HCT116 (cell line): Measurements from ENCODE around the gene TMEM164. TPM values are rescaled to one million over a fixed set of nuclear protein-coding genes. Genes with fewer than 3 reads are reported as not detected.

Source experiments
- ATAC-seq: fragments of 200-7000 bp; cut with Tn5 transposase; 2 replicates; pipeline ENCODE4 v1.9.1; 2020; ENCODE audit warnings: mild to moderate bottlenecking, moderate library complexity
- BruUV-seq: library from RNA; stranded (reverse); fragments of 400-500 nt; replicated peaks from 2 replicates; lab custom pipeline; 2021; lab: Mats Ljungman, UMichigan
- CTCF ChIA-PET: fragments of 300-600 bp; sonication (Branson Sonifier 250); formaldehyde crosslinking; loops from one replicate; lab custom pipeline; 2021; ENCODE audit warnings: antibody characterized with exemption; lab: Charles Lee
- POLR2A ChIA-PET: fragments of 300-600, 350-600 bp; sonication (Branson Sonifier 250); formaldehyde crosslinking; loops from one replicate; lab custom pipeline; 2021; ENCODE audit warnings: antibody characterized with exemption; lab: Charles Lee
- RAD21 ChIA-PET, 2 experiments: fragments of 300-600 bp; sonication (Branson Sonifier 250); formaldehyde crosslinking; loops; one replicate each; lab custom pipeline; 2023; ENCODE audit warnings: low total read pairs in 2 of 2; ENCODE audit not compliant: uncharacterized antibody in 2 of 2, unreplicated experiment in 2 of 2, low non-redundant PET in 1 of 2; lab: Charles Lee
- DNase-seq: peaks from one replicate; pipeline ENCODE4 v3.0.0-alpha.2; 2010; ENCODE audit warnings: low read depth, low spot score
- H2AFZ ChIP-seq: fragments of 200-600 bp; shearing (Covaris generic), sonication (generic); 2 replicates; pipeline ENCODE4 v1.6.1; 2017; ENCODE audit warnings: low read depth, mixed run types, mixed read lengths, antibody characterized with exemption, low read length; ENCODE audit not compliant: poor library complexity, severe bottlenecking
- H3K27ac ChIP-seq: 2 replicates; pipeline ENCODE4 v1.5.1; 2012; ENCODE audit warnings: low read depth, low read length
- H3K27me3 ChIP-seq: fragments of 200-600 bp; sonication (generic); 2 replicates; pipeline ENCODE4 v1.6.1; 2016; ENCODE audit warnings: mixed run types, low read length, mixed read lengths; ENCODE audit not compliant: insufficient read depth
- H3K36me3 ChIP-seq, 2 experiments: fragments of 200-500 bp in 1 of 2; fragments of 200-600 bp in 1 of 2; sonication (Bioruptor generic) in 1 of 2; sonication (generic) in 1 of 2; 2 replicates each; pipeline versions ENCODE4 v1.5.1 to v1.6.1; 2014 to 2016; ENCODE audit warnings: low read length in 2 of 2, inconsistent platforms in 1 of 2, mixed read lengths in 1 of 2, mixed run types in 1 of 2; ENCODE audit not compliant: insufficient read depth in 2 of 2, control insufficient read depth in 1 of 2
- H3K4me1 ChIP-seq, 2 experiments: fragments of 200-600 bp in 1 of 2; sonication (generic) in 1 of 2; 2 replicates each; pipeline versions ENCODE4 v1.5.1 to v1.6.1; 2012 to 2017; ENCODE audit warnings: low read length in 2 of 2, inconsistent platforms in 1 of 2, mild to moderate bottlenecking in 1 of 2, mixed read lengths in 1 of 2, mixed run types in 1 of 2, moderate library complexity in 1 of 2; ENCODE audit not compliant: insufficient read depth in 2 of 2, control insufficient read depth in 1 of 2
- H3K4me2 ChIP-seq: fragments of 200-600 bp; sonication (generic); 2 replicates; pipeline ENCODE4 v1.6.1; 2017; ENCODE audit warnings: mixed run types, low read length, mixed read lengths
- H3K4me3 ChIP-seq, 2 experiments: fragments of 200-600 bp in 1 of 2; sonication (generic) in 1 of 2; replicated peaks in 1 of 2; 2 replicates each; pipeline ENCODE4 v1.5.1; 2011 to 2016; ENCODE audit warnings: low read length in 2 of 2, control low read depth in 1 of 2, low read depth in 1 of 2, mild to moderate bottlenecking in 1 of 2, mixed read lengths in 1 of 2, mixed run types in 1 of 2
- H3K79me2 ChIP-seq: fragments of 200-600 bp; sonication (generic); 2 replicates; pipeline ENCODE4 v1.6.1; 2017; ENCODE audit warnings: mild to moderate bottlenecking, mixed run types, low read length, moderate library complexity, mixed read lengths; ENCODE audit not compliant: insufficient read depth
- H3K9ac ChIP-seq: fragments of 200-600 bp; sonication (generic); 2 replicates; pipeline ENCODE4 v1.6.1; 2016; ENCODE audit warnings: low read length, mixed read lengths
- H3K9me2 ChIP-seq: fragments of 200-600 bp; sonication (generic), shearing (Covaris generic); 2 replicates; pipeline ENCODE4 v1.6.1; 2017; ENCODE audit warnings: mixed run types, mild to moderate bottlenecking, moderate library complexity; ENCODE audit not compliant: insufficient read depth
- H3K9me3 ChIP-seq, 2 experiments: fragments of 200-500 bp in 1 of 2; fragments of 200-600 bp in 1 of 2; sonication (Bioruptor generic) in 1 of 2; sonication (generic) in 1 of 2; 2 replicates each; pipeline ENCODE4 v1.6.1; 2014 to 2017; ENCODE audit warnings: low read length in 2 of 2, mixed read lengths in 2 of 2, inconsistent platforms in 1 of 2, low read depth in 1 of 2, mild to moderate bottlenecking in 1 of 2, mixed run types in 1 of 2, moderate library complexity in 1 of 2; ENCODE audit not compliant: control insufficient read depth in 1 of 2, insufficient read depth in 1 of 2
- H4K20me1 ChIP-seq: fragments of 200-600 bp; sonication (generic), shearing (Covaris generic); 2 replicates; pipeline ENCODE4 v1.6.1; 2017; ENCODE audit warnings: mixed run types, mild to moderate bottlenecking, moderate library complexity; ENCODE audit not compliant: insufficient read depth
- ELF1 ChIP-seq: IDR thresholded peaks from 2 replicates; pipeline ENCODE4 v1.6.1; 2012; ENCODE audit warnings: low read depth, borderline replicate concordance
- EZH2 ChIP-seq: fragments of 200-600 bp; sonication (generic); IDR thresholded peaks from 2 replicates; pipeline ENCODE4 v1.6.1; 2017; ENCODE audit warnings: antibody characterized with exemption, mixed run types
- SP1 ChIP-seq: IDR thresholded peaks from 2 replicates; pipeline ENCODE4 v1.6.1; 2012; ENCODE audit warnings: low read depth
- ZNF274 ChIP-seq: fragments of 200-500 bp; sonication (Bioruptor generic); IDR thresholded peaks from 2 replicates; pipeline ENCODE4 v1.6.1; 2014; ENCODE audit warnings: mild to moderate bottlenecking, low read depth, low read length, inconsistent platforms
- intact Hi-C: fragments of 100-400 bp; cut with micrococcal nuclease; formaldehyde crosslinking; loops from 2 replicates; pipeline ENCODE4 v1.10.0; 2022
- total RNA-seq: library from RNA; stranded (reverse); gene quantifications from one replicate; pipeline ENCODE4 v1.2.1, GENCODE V29; 2021; ENCODE audit not compliant: unreplicated experiment
- TF ChIP-seq, protein P1 (sequence below), 3 experiments: fragments of 200-600 bp in 1 of 3; sonication (generic) in 1 of 3; IDR thresholded peaks in 2 of 3; conservative IDR thresholded peaks in 1 of 3; 2 replicates each; pipeline ENCODE4 v1.5.1; 2012 to 2017; ENCODE audit warnings: low read depth in 2 of 3, low read length in 2 of 3, antibody characterized with exemption in 1 of 3, borderline replicate concordance in 1 of 3, control low read depth in 1 of 3, mild to moderate bottlenecking in 1 of 3, mixed read lengths in 1 of 3, mixed run types in 1 of 3, moderate library complexity in 1 of 3; ENCODE audit not compliant: insufficient read depth in 1 of 3

Gene TMEM164
- total RNA-seq, 1 experiment from 2014 or later = 18.7 TPM

DNA sequence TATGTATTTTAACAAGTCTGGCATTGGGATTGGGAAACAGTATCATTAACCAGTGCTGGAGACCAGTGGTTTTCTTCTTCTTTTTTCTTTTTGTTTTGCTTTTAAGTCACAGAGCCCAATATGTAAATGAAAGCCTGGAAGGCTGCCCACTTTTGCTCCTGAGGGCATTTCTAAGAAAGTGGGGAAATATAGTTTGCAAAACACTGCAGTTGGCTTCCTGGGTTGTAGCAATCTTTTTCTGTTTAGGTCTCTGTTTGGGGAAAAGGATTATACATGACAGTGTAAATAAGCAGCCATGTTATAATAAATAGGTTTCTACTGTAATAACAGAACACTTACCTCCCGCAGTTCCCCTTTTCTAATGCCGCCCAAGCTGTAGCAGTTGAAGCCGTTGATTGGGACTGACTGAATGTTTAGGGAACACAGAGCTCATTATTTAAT lies 105.5 kb downstream of the TMEM164 start (continued):
- TF ChIP-seq ELF1 = no peak
- TF ChIP-seq SP1 = no peak

DNA sequence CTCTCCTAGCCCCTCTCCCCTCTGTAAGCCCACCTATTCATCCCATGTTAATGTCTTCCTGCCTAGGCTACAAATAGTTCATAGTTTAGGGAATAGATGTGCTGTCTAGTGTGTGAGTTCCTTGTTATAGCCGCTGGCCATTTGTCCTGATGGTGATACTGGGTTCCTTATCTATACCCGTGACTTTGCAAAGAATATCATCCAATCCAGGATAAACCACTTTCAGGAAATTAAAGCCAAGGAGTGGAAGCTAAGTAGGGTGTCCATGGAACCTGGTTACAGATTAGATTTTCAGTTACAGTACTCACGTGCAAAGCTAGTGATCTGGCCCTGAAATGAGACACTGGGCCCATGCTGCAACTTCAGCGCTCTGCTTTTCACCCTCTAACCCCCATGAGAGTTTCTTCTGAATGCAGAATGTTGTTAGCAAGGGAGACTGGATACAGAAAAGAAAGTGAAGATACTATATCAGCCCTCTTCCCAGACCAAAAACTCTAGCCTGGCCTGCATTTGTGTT lies 111.4 kb downstream of the TMEM164 start:
- no TSS peak for BruUV-seq
- intact Hi-C loops = no loop called here
- Histone ChIP-seq H3K36me3 (no peaks in the 10 kb centered on the region), H4K20me1 (no peaks in the 10 kb centered on the region), H3K4me3 (no peak overlapping the region), H3K4me2 (no peak overlapping the region), H3K4me1 (no peaks in the 10 kb centered on the region), H2AFZ (no peak overlapping the region), H3K9me2 (no peaks in the 10 kb centered on the region), H3K27me3 (no peaks in the 10 kb centered on the region), H3K27ac (no peak overlapping the region), H3K9ac (no peak overlapping the region), H3K9me3 (no peaks in the 10 kb centered on the region)
- DNase-seq (no peak), ATAC-seq (no peak)
- ChIA-PET CTCF (interaction anchor here (1.5 kb wide), 1 partner anchor 32 kb away, joined by 3 read pairs; no protein-coding TSS in a partner anchor), POLR2A (no interaction called here), RAD21 (no interaction called here)
- TF ChIP-seq ELF1 = no peak
- TF ChIP-seq, protein P1, sequence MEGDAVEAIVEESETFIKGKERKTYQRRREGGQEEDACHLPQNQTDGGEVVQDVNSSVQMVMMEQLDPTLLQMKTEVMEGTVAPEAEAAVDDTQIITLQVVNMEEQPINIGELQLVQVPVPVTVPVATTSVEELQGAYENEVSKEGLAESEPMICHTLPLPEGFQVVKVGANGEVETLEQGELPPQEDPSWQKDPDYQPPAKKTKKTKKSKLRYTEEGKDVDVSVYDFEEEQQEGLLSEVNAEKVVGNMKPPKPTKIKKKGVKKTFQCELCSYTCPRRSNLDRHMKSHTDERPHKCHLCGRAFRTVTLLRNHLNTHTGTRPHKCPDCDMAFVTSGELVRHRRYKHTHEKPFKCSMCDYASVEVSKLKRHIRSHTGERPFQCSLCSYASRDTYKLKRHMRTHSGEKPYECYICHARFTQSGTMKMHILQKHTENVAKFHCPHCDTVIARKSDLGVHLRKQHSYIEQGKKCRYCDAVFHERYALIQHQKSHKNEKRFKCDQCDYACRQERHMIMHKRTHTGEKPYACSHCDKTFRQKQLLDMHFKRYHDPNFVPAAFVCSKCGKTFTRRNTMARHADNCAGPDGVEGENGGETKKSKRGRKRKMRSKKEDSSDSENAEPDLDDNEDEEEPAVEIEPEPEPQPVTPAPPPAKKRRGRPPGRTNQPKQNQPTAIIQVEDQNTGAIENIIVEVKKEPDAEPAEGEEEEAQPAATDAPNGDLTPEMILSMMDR (IDR thresholded peaks at IDR 0.05 in 2 of 3, conservative IDR thresholded peaks at IDR 0.05 in 1 of 3; ENCODE audit: borderline replicate concordance in 1 of 3, insufficient read depth in 1 of 3, low read depth in 2 of 3, low read length in 2 of 3) = no peak
- no peak for TF ChIP-seq EZH2
- TF ChIP-seq ZNF274 = no peak
- TF ChIP-seq, all 23 proteins: peak for 0
- no peaks in the 10 kb centered on the region for H3K79me2 ChIP-seq
